Measurements from ENCODE around the gene DNAH14. TPM values are rescaled to one million over a fixed set of nuclear protein-coding genes. Genes with fewer than 3 reads are reported as not detected.

DNAH14 gene
- total and polyA plus RNA-seq, 4 donors = 2.7 to 19.8 (median 9.6) TPM

- Histone ChIP-seq H3K4me3 (ENCODE audit: low read depth in 1 of 3, low read length in 3 of 3) (no peak overlapping the region), H3K4me1 (ENCODE audit: control insufficient read depth in 4 of 4, insufficient read depth in 4 of 4, low read length in 3 of 4) (peaks cover 7 to 20% (median 13%) of the 10 kb centered on the region in 4 donors), H3K9ac (ENCODE audit: low read depth in 1 of 2, low read length in 2 of 2) (peak overlapping the region in 1 of 2 donors; percentile 56), H3K36me3 (ENCODE audit: control insufficient read depth in 4 of 4, insufficient read depth in 3 of 4, low read depth in 1 of 4, low read length in 3 of 4) (peaks cover 8 to 37% (median 18%) of the 10 kb centered on the region in 4 donors), H3K27me3 (ENCODE audit: control insufficient read depth in 4 of 4, insufficient read depth in 4 of 4, low read length in 3 of 4) (no peaks in the 10 kb centered on the region), H3K27ac (ENCODE audit: low read depth in 1 of 2, low read length in 2 of 2) (peak overlapping the region; percentile 57 to 73), H3K9me3 (ENCODE audit: control insufficient read depth in 4 of 4, low read length in 3 of 4) (no peaks in the 10 kb centered on the region)
- WGBS = 38% methylated on average over 10 of the region's 10 CpGs
- DNase-seq (ENCODE audit: low spot score) = peak; percentile 44
- peak; percentile 25 for TF ChIP-seq FOXA1 (IDR thresholded peaks at IDR 0.05)
- TF ChIP-seq JUND (IDR thresholded peaks at IDR 0.05) = peak; percentile 56 to 62
- peak; percentile 68 for TF ChIP-seq ZBTB33 (IDR thresholded peaks at IDR 0.05)
- no peak for TF ChIP-seq CTCF (IDR thresholded peaks at IDR 0.05; ENCODE audit: low read depth, low read length, missing input control)
- peak; percentile 77 for TF ChIP-seq REST (IDR thresholded peaks at IDR 0.05)
- no peak for TF ChIP-seq EGR1 (IDR thresholded peaks at IDR 0.05; ENCODE audit: low read depth in 2 of 2)
- TF ChIP-seq NR2F2 (IDR thresholded peaks at IDR 0.05) = no peak
- peak; percentile 69 to 76 for TF ChIP-seq HNF4A (conservative IDR thresholded peaks at IDR 0.05)
- no peak for TF ChIP-seq FOXA2 (IDR thresholded peaks at IDR 0.05)
- peak; percentile 58 for TF ChIP-seq YY1 (IDR thresholded peaks at IDR 0.05)
- TF ChIP-seq SP1 (IDR thresholded peaks at IDR 0.05) = peak; percentile 85
- TF ChIP-seq ATF3 (IDR thresholded peaks at IDR 0.05) = no peak
- peak; percentile 64 to 81 for TF ChIP-seq RXRA (IDR thresholded peaks at IDR 0.05)
- peak; percentile 37 to 43 for TF ChIP-seq RAD21 (IDR thresholded peaks at IDR 0.05)
- TF ChIP-seq TAF1 (conservative IDR thresholded peaks at IDR 0.05) = peak; percentile 37
- peak in 1 of 2 donors; percentile 53 for TF ChIP-seq GABPA (IDR thresholded peaks at IDR 0.05 in 1 of 2, conservative IDR thresholded peaks at IDR 0.05 in 1 of 2)
- peak; percentile 59 for TF ChIP-seq MAX (IDR thresholded peaks at IDR 0.05)
- no peak for TF ChIP-seq HNF4G (IDR thresholded peaks at IDR 0.05)
Measured at GRCh38 chr1:225412803-225413351, 483.4 kb downstream of the DNAH14 start.
